ENCODE measurements around the gene GPR62. TPM values are rescaled to one million over a fixed set of nuclear protein-coding genes. Genes with fewer than 3 reads are reported as not detected.

Gene GPR62
- total and polyA plus RNA-seq, 9 of the 15 experiments (the other 6 are each of a cell fraction or from before 2014, with no cell fraction given), result not detected

- no TSS peak for BruUV-seq (replicated peaks)
- FAIRE-seq, result no peak
- Histone ChIP-seq H3K9ac (ENCODE audit: insufficient read depth in 1 of 2, low read depth in 2 of 2, low read length in 2 of 2) (no peak overlapping the region), H3K4me1 (replicated peaks in 1 of 2; ENCODE audit: control insufficient read depth in 2 of 2, insufficient read depth in 2 of 2, low read length in 2 of 2) (peaks cover 10 to 25% of the 10 kb centered on the region in 2 experiments; a peak in 4 of 5 replicates), H3K27me3 (ENCODE audit: control insufficient read depth in 2 of 2, insufficient read depth in 2 of 2, low read length in 2 of 2) (no peaks in the 10 kb centered on the region), H3K36me3 (ENCODE audit: control insufficient read depth, insufficient read depth, low read length) (no peaks in the 10 kb centered on the region), H3K79me2 (ENCODE audit: control insufficient read depth, insufficient read depth, low read length) (peaks cover 7% of the 10 kb centered on the region), H3K27ac (ENCODE audit: extremely low read depth, low read depth, low read length) (no peak overlapping the region), H3K4me3 (no peak overlapping the region), H3K9me1 (ENCODE audit: control insufficient read depth, insufficient read depth, low read length) (no peaks in the 10 kb centered on the region), H2AFZ (ENCODE audit: low read depth, low read length) (no peak overlapping the region), H3K9me3 (replicated peaks; ENCODE audit: control insufficient read depth, insufficient read depth, low read depth, low read length) (no peaks in the 10 kb centered on the region), H3K4me2 (ENCODE audit: insufficient read depth, low read length) (no peak overlapping the region), H4K20me1 (replicated peaks; ENCODE audit: control insufficient read depth, insufficient read depth, low read length) (no peaks in the 10 kb centered on the region)
- intact Hi-C loops (cut with micrococcal nuclease), result no loop called here
- no peak for ATAC-seq
- ChIA-PET POLR2A (interaction anchor here (0.6 to 1.1 kb wide), 2 partner anchors 23 to 371 kb away, joined by 3 read pairs; no protein-coding TSS in a partner anchor), CTCF (ENCODE audit: low intra/inter-chr PET ratio) (no interaction called here)
- in situ Hi-C loops (cut with MboI), result no loop called here
- no peak for DNase-seq (ENCODE audit: extremely low read depth in 1 of 4, low spot score in 3 of 4)
- 63% methylated on average over 13 of the region's 14 CpGs for whole genome bisulfite sequencing (ENCODE audit: insufficient coverage, low coverage, missing lambda C conversion rate)
- TF ChIP-seq PHTF2 (CRISPR knock-in tag; IDR thresholded peaks at IDR 0.05) (no peak), ZNF23 (CRISPR knock-in tag; IDR thresholded peaks at IDR 0.05) (no peak), PHB2 (IDR thresholded peaks at IDR 0.05; ENCODE audit: low read depth) (no peak), REST (IDR thresholded peaks at IDR 0.05; ENCODE audit: borderline replicate concordance) (no peak), REST (CRISPR knock-in tag; IDR thresholded peaks at IDR 0.05; ENCODE audit: low read depth) (no peak), TFE3 (CRISPR knock-in tag; IDR thresholded peaks at IDR 0.05) (no peak), DMBX1 (CRISPR knock-in tag; IDR thresholded peaks at IDR 0.05; ENCODE audit: borderline replicate concordance) (no peak), PURB (CRISPR knock-in tag; IDR thresholded peaks at IDR 0.05; ENCODE audit: low read depth) (no peak), SIX5 (IDR thresholded peaks at IDR 0.05; ENCODE audit: borderline replicate concordance in 1 of 2, insufficient read depth in 1 of 2, low read depth in 1 of 2, low read length in 2 of 2) (no peak), ESRRB (CRISPR knock-in tag; IDR thresholded peaks at IDR 0.05; ENCODE audit: borderline replicate concordance) (no peak), TAF9B (IDR thresholded peaks at IDR 0.05; ENCODE audit: partially characterized antibody) (no peak), CXXC5 (CRISPR knock-in tag; IDR thresholded peaks at IDR 0.05) (no peak), HNRNPK (IDR thresholded peaks at IDR 0.05; ENCODE audit: low read depth, low read length, poor library complexity, severe bottlenecking) (no peak)
Observed at GRCh38 chr3:51945926-51946705, 9.1 kb upstream of the GPR62 start.

Data from K562 (cell line).